Astrocyte of the spinal cord (primary cell): Measurements from ENCODE around the gene LZTFL1.

Source experiments
- DNase-seq: peaks from one replicate; pipeline ENCODE4 v3.0.0; 2011; ENCODE audit warnings: low read depth, low spot score
- H3K4me3 ChIP-seq: 2 replicates; pipeline ENCODE4 v1.5.1; 2011; ENCODE audit warnings: low read depth, mild to moderate bottlenecking, low read length, moderate library complexity
- CTCF ChIP-seq: IDR thresholded peaks from 2 replicates; pipeline ENCODE4 v1.5.1; 2012; ENCODE audit warnings: low read depth, mild to moderate bottlenecking, low read length, inconsistent platforms
- in situ Hi-C: cut with HindIII; loops from 2 replicates; pipeline ENCODE4 v1.10.0; 2017; ENCODE audit warnings: low sequenced_read_pairs

LZTFL1 gene

DNA sequence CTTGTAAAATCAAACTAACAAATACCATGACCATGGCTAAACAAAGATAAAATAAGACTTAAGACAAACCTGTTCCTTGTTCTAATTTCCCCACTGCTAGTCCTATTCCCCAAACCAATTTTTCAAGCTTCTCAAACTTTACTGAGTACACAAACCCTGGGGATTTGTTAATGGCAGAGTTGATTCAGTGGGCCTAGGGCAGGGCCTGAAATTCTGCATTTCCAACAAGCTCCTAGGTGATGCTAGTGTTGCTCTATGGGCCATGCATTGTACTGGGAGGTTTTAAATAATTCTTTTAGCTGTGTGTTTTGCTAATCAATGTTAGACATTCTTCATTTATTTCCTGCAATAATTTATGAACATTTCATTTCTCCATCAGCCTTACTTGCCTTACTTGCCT lies 31.1 kb upstream of the LZTFL1 start:
- in situ Hi-C loops, result no loop called here
- H3K4me3 ChIP-seq, result no peak overlapping the region
- TF ChIP-seq CTCF, result no peak
- no peak for DNase-seq

DNA sequence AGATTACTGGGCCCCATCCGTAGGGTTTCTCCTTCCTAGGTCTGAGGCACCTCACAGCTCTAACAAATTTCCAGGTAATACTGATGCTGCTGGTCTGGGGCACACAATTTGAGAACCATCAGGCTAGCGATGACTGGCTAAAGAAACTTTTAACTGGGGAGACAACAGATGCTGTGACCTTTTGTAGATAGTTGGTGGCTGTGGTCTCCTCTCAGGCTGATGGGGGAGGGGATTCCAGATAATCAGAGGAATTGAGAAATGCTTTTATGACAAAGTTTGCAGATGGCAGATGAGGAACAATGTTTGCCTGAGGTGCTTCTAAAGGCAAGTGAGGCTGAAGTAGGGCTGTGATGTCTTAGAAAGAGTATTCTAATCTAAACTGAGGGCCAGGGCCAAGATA lies 30.6 kb upstream of the LZTFL1 start:
- in situ Hi-C loops, result no loop called here
- no peak overlapping the region for H3K4me3 ChIP-seq
- TF ChIP-seq CTCF, result no peak
- no peak for DNase-seq

GRCh38 chr3:45871780-45872179 lies 29.9 kb upstream of the LZTFL1 start:
- TF ChIP-seq CTCF, result no peak
- in situ Hi-C loops, result no loop called here
- no peak overlapping the region for H3K4me3 ChIP-seq
- DNase-seq, result no peak

DNA sequence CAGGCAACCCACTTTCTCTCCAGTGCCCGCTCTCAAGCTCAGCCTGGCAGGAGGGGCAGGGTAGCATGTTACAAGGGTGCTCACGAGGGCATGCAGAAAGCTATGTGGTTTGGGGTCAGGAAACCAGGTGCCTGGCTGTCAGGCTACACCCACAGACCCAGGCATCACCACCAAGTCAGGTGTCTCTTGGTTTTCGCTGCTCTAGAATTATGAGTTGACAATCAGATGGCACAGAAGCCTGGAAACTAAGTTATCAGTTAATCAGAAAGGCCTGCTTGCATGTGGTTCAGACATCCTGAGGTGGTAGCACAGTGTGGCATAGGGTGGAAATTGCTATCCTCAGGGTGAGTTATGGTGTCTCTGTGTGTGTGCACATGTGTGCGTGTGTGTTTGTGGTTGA lies 28.2 kb upstream of the LZTFL1 start:
- in situ Hi-C loops, result no loop called here
- no peak for DNase-seq
- H3K4me3 ChIP-seq, result no peak overlapping the region
- no peak for TF ChIP-seq CTCF

DNA sequence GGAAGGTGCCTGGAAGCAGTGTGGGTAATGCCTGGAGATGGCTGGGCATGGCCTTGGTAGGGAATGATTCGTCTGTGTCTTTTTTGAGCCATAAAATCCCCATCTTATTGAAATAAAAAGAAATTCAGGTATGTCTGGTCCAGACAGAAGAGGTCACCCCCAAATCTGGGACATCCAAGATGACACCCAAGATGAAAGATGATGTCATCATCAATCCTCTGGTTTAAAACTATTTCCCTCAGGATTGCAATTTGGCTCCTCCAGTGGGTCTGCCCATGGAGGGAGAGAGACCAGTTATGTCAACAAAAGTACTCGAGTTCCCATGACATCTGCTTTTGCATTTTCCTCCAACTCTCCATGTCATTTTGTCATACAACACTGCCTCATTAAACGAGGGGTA lies 27.7 kb upstream of the LZTFL1 start:
- no peak for DNase-seq
- in situ Hi-C loops, result no loop called here
- H3K4me3 ChIP-seq, result no peak overlapping the region
- TF ChIP-seq CTCF, result no peak

DNA sequence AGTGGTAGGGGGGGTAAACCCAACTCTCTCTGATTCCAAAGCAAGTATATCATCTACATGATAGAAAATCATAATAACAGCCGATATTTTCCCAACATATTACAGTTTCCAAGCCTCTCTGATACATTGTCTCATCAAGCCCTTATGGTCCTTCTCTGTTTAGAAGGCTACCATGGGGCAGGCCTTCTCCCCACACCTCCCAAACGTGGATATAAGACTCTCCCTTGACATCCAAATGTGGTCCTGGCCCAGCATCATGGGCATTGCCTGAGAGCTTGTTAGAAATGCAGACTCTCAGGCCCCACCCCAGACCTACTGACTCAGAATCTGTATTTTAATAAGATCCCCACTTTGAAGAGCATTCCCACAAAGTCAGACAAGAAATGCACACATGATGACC lies 26.7 kb upstream of the LZTFL1 start:
- H3K4me3 ChIP-seq, result no peak overlapping the region
- TF ChIP-seq CTCF, result no peak
- in situ Hi-C loops, result no loop called here

DNA sequence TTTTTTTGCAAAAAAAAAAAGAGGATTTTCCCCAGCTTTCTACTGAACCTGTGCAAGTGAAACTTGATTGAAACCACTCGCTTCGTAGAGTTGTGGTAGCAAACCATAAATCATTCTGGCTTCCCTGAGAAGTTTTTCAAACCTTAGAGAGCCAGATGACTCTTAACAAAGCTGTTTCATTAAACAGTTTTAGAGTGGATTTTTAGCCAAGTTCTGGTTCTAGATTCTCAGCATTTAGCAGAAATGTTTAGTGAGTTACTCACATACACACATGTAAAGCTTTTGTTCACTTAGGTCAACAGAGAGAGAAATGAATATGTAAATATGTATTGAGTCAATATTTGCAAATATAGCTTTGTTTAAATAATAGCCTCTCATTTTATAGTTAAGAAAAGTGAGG lies 26.3 kb upstream of the LZTFL1 start:
- TF ChIP-seq CTCF, result no peak
- no peak for DNase-seq
- in situ Hi-C loops, result no loop called here

More for the DNA sequence above, 26.7 kb upstream of the LZTFL1 start:
- DNase-seq, result no peak

More for the DNA sequence above, 26.3 kb upstream of the LZTFL1 start:
- H3K4me3 ChIP-seq, result no peak overlapping the region
